HG03469 (cell line): Measurements from ENCODE around the gene ELN.

ENCODE experiments used
- ATAC-seq: cut with Tn5 transposase; IDR thresholded peaks from one replicate; pipeline ENCODE4 v1.9.1; 2021; ENCODE audit warnings: mild to moderate bottlenecking, moderate library complexity, moderate number of reproducible peaks; ENCODE audit not compliant: unreplicated experiment

Gene ELN

GRCh38 chr7:74023092-74023536 lies 4.9 kb upstream of the ELN start:
- ATAC-seq = no peak

GRCh38 chr7:74023786-74024185 lies 4.2 kb upstream of the ELN start:
- ATAC-seq = no peak

- ATAC-seq = no peak
These were observed 2.8 kb upstream of the ELN start for GRCh38 chr7:74025146-74025545.

GRCh38 chr7:74025730-74026129 lies 2.2 kb upstream of the ELN start:
- ATAC-seq = no peak

- ATAC-seq = no peak
These were observed 1.5 kb upstream of the ELN start for GRCh38 chr7:74026406-74026902.

GRCh38 chr7:74026903-74027682 lies 880 bp upstream of the ELN start:
- ATAC-seq = no peak

GRCh38 chr7:74028321-74028838 lies 407 bp downstream of the ELN start:
- no peak for ATAC-seq

- no peak for ATAC-seq
These were observed 1.3 kb downstream of the ELN start for GRCh38 chr7:74029089-74029785.

GRCh38 chr7:74029991-74030415 lies 2.0 kb downstream of the ELN start:
- ATAC-seq = no peak

- ATAC-seq = no peak
These were observed 2.9 kb downstream of the ELN start for GRCh38 chr7:74030861-74031260.

- ATAC-seq = no peak
These were observed 3.6 kb downstream of the ELN start for GRCh38 chr7:74031403-74032190.

GRCh38 chr7:74032191-74032490 lies 4.2 kb downstream of the ELN start:
- ATAC-seq = no peak

- no peak for ATAC-seq
These were observed 4.8 kb downstream of the ELN start for GRCh38 chr7:74032624-74033371.

- ATAC-seq = no peak
These were observed 5.7 kb downstream of the ELN start for GRCh38 chr7:74033372-74034311.

- no peak for ATAC-seq
These were observed 9.6 kb downstream of the ELN start for GRCh38 chr7:74037609-74038008.

- no peak for ATAC-seq
These were observed 10.4 kb downstream of the ELN start for GRCh38 chr7:74038194-74038961.

GRCh38 chr7:74039337-74039736 lies 11.4 kb downstream of the ELN start:
- no peak for ATAC-seq

GRCh38 chr7:74040101-74040790 lies 12.3 kb downstream of the ELN start:
- ATAC-seq = no peak
